Fibroblast of skin of scalp (primary cell): Measurements from ENCODE around the gene CEP131.
A peak's percentile ranks its signal among the peaks of the same experiment; 100 is the strongest.
"Not testable (repeated sequence)": the region's sequence is repeated elsewhere in the genome, so short reads cannot be mapped to it uniquely, and the experiment has no call there.

Source experiments
- DNase-seq: peaks from one replicate; pipeline ENCODE4 v3.0.0-alpha.2; 2013

Gene CEP131

DNA sequence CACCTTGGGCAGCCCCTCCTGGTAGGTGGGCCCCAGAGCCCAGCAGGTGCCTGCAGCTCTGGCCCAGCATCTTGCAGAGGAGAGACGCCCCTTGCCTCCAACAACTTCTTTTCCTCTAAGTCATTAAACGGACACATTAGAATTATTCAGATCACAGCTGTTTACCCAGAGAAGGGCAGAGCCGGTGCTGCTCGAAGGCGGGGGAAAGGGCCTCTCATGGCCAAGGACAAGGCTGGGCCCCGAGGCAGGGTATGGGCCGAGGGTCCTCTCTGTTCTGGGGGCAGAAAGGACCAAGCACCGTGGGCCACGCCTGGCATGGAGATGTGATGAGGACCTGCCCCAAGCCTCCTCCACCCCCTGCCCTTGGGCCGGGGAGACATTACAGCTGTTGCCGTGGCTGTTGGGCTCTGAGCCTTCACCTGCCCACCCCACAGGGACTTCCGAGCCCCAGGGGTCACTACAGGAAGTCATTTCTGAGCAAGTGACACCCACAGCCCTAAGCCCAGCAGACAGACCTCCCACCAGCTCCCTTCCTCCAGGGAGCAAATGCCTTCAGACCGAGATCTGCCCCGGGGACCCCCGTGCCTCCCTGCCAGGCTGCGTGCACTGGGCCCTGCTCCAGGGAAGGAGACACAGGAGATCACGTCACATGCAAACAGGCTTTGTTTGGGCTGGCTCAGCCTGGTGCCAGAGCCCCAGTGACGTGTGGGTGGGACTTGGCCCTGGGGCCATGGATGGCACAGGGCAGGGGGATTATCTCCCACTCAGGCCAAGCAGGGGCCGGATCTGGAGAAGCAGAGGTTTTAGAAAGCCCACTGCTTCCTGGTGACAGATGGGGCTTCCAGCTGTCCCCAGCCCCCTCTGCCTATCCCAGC is 58.2 kb downstream of the CEP131 start:
- DNase-seq: no peak

DNA sequence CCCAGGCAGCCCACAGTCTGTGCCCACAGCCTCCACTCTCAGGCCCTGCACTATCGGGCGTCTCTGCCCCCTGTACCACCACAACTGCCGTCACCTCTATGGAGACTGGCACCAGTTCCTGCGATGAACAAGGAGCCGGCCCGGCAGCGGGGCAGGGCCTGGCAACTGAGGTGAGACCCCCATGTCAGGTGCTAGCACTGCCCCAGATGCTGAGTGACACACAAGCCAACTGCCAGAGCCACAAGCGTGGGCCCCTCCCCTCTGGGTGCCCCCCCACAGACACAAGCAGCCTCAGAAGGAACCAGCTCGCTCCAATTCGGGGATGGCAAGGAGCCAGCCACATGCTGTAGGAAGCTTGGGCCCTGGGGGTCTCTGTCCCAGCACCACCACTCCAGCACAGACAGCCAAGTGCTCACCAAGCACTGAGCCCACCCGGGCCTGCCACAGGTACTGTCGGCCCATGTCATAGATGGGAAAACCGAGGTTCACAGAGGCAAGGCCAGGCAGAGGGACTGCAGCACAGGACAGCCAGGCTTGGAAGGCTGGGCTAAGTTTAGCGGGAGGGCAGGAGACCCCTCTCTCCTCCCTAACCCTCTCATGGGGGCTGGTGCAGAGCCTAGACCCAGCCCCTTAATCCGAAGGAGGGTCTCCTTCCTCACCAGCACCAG is 58.9 kb downstream of the CEP131 start:
- no peak for DNase-seq

DNA sequence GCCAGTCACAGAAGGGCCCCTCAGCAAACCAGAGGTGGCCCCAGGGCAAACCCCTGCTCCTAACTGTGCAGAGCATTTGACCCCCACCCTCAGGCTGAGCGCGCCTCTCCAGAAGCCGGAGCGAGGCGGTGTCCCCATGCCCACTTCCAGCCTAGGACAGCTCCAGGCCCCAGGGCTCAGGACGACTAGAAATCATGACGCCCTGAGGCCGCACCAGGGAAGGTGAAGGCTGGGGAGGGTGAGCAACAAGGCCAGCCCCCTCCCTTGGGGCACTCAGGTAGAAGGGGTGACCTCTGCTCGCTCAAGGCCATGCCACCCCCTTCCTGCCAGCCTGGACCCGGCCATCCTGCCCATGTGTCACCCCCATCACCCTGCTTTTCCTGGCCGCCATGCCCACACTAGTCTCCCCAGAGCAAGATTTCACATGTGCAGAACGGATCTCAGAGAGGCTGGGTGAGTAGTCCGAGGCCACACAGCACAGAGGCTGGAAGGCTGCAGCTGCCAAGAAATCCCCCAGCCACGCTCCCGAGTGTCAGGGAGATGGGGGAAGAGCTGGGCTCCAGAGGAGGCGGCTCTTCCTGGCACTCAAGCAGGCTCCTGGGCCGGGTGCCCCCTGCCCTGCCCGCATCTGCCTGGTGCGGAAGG is 59.6 kb downstream of the CEP131 start:
- no peak for DNase-seq

- no peak for DNase-seq
Observed at GRCh38 chr17:81162491-81162890, 60.3 kb downstream of the CEP131 start.

- DNase-seq: no peak
Observed at GRCh38 chr17:81161972-81162371, 60.8 kb downstream of the CEP131 start.

DNA sequence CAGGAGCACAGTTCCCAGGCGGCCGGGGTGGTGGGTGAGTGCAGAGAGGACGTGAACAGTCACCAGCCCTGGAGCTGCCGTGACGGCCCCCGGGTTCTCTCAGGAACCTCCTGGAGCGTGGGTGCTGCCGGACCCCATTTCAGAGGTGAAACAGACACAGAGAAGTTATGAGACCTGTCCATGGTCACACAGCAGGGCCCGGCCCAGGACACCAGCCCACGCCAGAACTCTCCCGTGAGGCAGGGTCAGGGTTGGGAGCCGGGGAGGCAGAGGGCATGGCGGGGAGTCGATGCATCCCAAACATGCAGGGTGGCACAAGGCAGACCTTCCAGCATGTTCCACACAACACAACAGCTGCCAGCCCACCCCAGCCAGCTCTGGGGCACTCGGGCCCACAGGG is 61.2 kb downstream of the CEP131 start:
- DNase-seq: no peak

GRCh38 chr17:81160747-81161453 is 61.9 kb downstream of the CEP131 start:
- DNase-seq: no peak

DNA sequence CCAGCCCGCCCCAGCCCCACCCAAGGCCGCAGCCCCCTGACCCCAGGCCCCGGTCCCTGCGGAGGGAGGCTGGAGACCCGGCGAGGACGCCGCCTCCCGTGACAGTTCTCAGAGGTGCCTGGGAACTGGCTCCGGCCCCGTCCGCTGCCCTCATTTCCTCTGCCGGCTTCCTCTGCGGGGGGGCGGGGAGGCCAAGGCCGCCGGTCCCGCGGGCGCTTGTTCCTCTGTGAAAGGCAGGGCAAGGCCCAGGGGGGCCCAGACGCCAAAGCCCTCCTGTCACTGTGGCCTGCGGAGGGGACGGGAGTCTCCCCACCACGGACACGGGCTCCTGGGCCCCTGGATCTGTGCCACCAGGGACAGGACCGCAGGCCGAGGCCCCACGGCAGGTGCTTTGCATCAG is 62.5 kb downstream of the CEP131 start:
- no peak for DNase-seq

DNA sequence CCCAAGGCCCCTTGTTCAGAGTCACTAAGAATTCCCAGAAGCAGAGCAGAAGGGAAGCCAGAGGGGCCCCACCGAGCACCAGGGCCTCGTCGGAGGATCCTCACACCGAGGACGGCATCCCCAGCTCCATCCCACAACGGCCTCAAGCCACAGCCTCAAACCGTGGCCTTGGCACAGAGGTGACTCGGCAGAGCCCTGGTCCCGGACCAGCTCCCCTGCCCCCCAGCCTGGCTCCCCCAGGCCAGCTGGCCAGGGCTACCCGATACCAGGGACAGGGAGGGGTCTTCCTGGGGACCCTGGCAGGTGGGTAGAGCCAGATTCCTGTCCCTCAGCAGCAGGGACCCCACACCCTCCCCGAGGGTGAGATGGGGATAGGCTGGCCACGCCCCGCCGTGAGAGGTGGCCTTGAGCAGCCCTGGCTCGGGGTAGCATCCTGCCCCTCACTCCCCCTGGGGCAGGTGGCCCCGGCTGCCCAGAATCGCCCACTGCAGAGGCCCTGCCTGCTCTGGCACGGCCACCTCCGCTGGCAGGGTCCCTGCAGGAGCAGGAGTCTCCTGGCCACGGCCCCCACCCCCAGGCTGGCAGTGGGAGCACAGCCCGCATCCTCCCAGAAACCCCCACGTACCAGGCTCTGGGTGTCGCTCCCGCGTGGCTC is 63.0 kb downstream of the CEP131 start:
- no peak for DNase-seq

GRCh38 chr17:81158688-81159590 is 63.8 kb downstream of the CEP131 start:
- no peak for DNase-seq

GRCh38 chr17:81157848-81158687 is 64.7 kb downstream of the CEP131 start:
- no peak for DNase-seq

GRCh38 chr17:81156866-81157805 is 65.6 kb downstream of the CEP131 start:
- DNase-seq: no peak

DNA sequence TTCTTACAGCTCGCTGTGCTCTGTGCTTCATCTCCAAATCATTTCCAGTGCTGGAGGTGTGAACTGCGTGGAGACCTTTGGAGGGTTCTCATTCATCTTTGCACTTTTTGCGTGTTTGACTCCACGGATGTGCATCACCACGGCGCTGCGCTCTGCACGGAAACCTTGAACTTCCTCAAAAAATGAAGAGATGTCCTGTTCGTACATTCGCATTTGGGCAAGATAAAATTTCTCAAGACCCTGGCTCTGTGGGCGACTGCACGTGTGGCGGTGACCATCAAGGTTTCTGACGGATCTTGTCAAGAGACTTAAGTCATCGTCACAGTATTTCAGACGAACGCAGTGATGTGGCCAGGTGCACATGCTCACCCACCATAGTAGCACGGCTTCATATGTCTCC is 67.8 kb downstream of the CEP131 start:
- DNase-seq: no peak

DNA sequence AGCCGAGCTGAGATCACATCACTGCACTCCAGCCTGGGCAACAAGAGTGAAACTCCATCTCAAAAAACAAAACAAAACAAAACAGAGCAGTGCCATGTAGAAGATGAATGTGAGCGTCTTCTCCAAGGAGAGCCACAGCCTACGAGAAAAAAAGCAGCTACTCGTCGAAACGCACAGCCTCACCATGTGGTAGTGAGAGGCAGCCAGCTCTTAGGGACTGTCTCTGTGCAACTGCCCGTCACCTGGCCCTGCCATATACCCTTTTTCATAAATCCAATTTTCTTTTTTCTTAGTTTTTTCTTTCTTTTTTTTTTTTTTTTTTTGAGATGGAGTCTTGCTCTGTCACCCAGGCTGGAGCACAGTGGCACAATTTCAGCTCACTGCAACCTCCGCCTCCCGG is 68.7 kb downstream of the CEP131 start:
- DNase-seq: not testable (repeated sequence)

- DNase-seq: peak; percentile 40
Observed at GRCh38 chr17:81153340-81153803, 69.4 kb downstream of the CEP131 start.

GRCh38 chr17:81152288-81152828 is 70.4 kb downstream of the CEP131 start:
- DNase-seq: no peak

- DNase-seq: no peak
Observed at GRCh38 chr17:81151278-81151677, 71.5 kb downstream of the CEP131 start.

DNA sequence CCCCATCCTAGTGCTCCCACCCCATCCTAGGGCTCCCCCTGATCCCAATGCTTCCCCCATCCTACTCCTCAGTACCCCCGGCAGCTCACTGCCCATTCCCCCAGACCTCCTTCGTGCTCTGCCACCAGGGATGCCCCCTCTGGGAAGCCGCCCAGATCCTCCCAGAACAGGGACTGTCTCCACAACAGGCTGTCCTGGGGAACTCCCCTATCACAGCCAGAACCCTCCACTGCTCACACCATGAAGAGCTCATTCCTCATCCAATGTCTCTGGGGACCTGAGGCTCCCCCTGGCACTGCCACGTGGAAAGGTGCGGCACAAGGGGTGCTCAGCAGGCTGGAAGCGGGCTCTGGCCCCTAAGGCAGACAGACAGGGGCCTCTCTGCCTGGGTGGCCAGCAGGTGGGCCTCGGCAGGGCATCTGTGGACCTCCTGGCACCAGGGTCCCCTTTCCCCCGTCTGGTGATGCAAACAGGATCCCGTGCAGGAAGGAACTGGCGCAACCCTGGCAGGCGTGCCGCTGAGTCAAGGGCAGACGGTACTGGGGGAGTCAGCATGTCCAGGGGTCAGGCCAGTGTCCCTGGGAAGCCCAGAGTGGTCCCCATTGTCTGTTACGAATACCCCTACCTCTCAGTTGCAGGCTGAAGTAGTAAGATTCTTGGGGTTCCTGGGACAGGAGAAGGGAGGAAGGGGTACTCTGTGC is 72.2 kb downstream of the CEP131 start:
- no peak for DNase-seq
